DND-41 (cell line): ENCODE measurements around the gene MBOAT1.

Source experiments
- ATAC-seq: fragments of 200-7000 bp; cut with Tn5 transposase; 3 replicates; pipeline ENCODE4 v1.9.1; 2021; ENCODE audit warnings: low read depth; ENCODE audit not compliant: insufficient read depth
- DNase-seq: peaks from one replicate; pipeline ENCODE4 v3.0.0-alpha.2; 2020
- H2AFZ ChIP-seq: 2 replicates; pipeline ENCODE4 v1.6.0; 2012; ENCODE audit warnings: low read depth, low read length
- H3K27ac ChIP-seq: 2 replicates; pipeline ENCODE4 v1.5.1; 2012; ENCODE audit warnings: low read length, inconsistent platforms
- H3K27me3 ChIP-seq: fragments of 200-600 bp; sonication (generic); 2 replicates; pipeline ENCODE4 v1.6.0; 2012; ENCODE audit warnings: low read length, mild to moderate bottlenecking, inconsistent platforms; ENCODE audit not compliant: insufficient read depth, poor library complexity
- H3K36me3 ChIP-seq: 2 replicates; pipeline ENCODE4 v1.5.1; 2012; ENCODE audit warnings: low read length, inconsistent platforms; ENCODE audit not compliant: insufficient read depth
- H3K4me1 ChIP-seq: 2 replicates; pipeline ENCODE4 v1.5.1; 2012; ENCODE audit warnings: mild to moderate bottlenecking, low read length; ENCODE audit not compliant: insufficient read depth
- H3K4me2 ChIP-seq: 2 replicates; pipeline ENCODE4 v1.6.0; 2012; ENCODE audit warnings: mild to moderate bottlenecking, moderate library complexity, low read length, inconsistent platforms; ENCODE audit not compliant: insufficient read depth
- H3K4me3 ChIP-seq, 2 experiments: fragments of 200-600 bp in 1 of 2; shearing (Covaris generic) in 1 of 2; 2 replicates each; pipeline ENCODE4 v1.5.1; 2012 to 2016; ENCODE audit warnings: inconsistent platforms in 2 of 2, low read length in 2 of 2, mild to moderate bottlenecking in 2 of 2, low read depth in 1 of 2, moderate library complexity in 1 of 2
- H3K79me2 ChIP-seq: 2 replicates; pipeline ENCODE4 v1.6.0; 2012; ENCODE audit warnings: low read length, inconsistent platforms; ENCODE audit not compliant: insufficient read depth
- H3K9ac ChIP-seq: 2 replicates; pipeline ENCODE4 v1.6.0; 2012; ENCODE audit warnings: low read depth, mild to moderate bottlenecking, inconsistent platforms, low read length, moderate library complexity
- H3K9me3 ChIP-seq: 2 replicates; pipeline ENCODE4 v1.5.1; 2012; ENCODE audit warnings: low read length, moderate library complexity, mild to moderate bottlenecking, inconsistent platforms; ENCODE audit not compliant: insufficient read depth, severe bottlenecking
- H4K20me1 ChIP-seq: 2 replicates; pipeline ENCODE4 v1.6.0; 2012; ENCODE audit warnings: low read length; ENCODE audit not compliant: insufficient read depth
- CTCF ChIP-seq: IDR thresholded peaks from 2 replicates; pipeline ENCODE4 v1.5.1; 2012; ENCODE audit warnings: borderline replicate concordance, low read length, moderate library complexity, mild to moderate bottlenecking; ENCODE audit not compliant: poor library complexity, severe bottlenecking; ENCODE audit errors: extremely low read depth
- EZH2 ChIP-seq: IDR thresholded peaks from 3 replicates; pipeline ENCODE4 v1.6.1; 2012; ENCODE audit warnings: borderline replicate concordance, low read depth, mild to moderate bottlenecking, moderate library complexity, low read length, inconsistent platforms; ENCODE audit not compliant: severe bottlenecking

MBOAT1 gene

GRCh38 chr6:20220359-20220758 is 8.1 kb upstream of the MBOAT1 start:
- ATAC-seq: no peak
- Histone ChIP-seq H3K4me1 (no peaks in the 10 kb centered on the region), H3K27ac (no peak overlapping the region), H3K4me2 (no peak overlapping the region), H3K79me2 (no peaks in the 10 kb centered on the region), H4K20me1 (no peaks in the 10 kb centered on the region), H3K27me3 (no peaks in the 10 kb centered on the region), H2AFZ (no peak overlapping the region), H3K9me3 (no peaks in the 10 kb centered on the region), H3K4me3 (no peak overlapping the region), H3K36me3 (no peaks in the 10 kb centered on the region), H3K9ac (no peak overlapping the region)
- no peak for TF ChIP-seq CTCF
- TF ChIP-seq EZH2: no peak
- DNase-seq: no peak

DNA sequence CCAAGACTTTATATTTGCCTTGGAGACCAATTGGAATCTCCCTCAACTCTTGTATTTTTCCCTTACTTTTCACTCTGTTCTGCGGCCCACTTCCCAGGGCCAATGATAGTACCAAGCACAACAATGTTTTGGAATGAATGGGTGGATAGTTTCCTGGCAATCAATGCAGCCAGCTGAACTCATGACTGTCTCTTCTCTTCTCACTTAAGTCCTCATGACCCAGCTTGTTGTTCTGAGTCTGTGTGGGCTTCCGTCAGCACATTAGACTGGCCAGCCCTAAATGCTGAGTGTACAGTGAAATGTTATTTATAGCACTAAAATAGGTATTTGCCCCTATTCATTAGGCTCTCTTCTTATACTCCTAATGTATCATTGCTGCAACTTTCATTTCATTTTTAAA is 5.6 kb upstream of the MBOAT1 start:
- Histone ChIP-seq H3K27me3 (no peaks in the 10 kb centered on the region), H3K4me3 (no peak overlapping the region), H4K20me1 (no peaks in the 10 kb centered on the region), H3K9me3 (no peaks in the 10 kb centered on the region), H2AFZ (no peak overlapping the region), H3K4me1 (peaks cover 10% of the 10 kb centered on the region), H3K79me2 (peaks cover 4% of the 10 kb centered on the region; the same call in 1 of the 2 replicates), H3K9ac (no peak overlapping the region), H3K4me2 (no peak overlapping the region), H3K36me3 (no peaks in the 10 kb centered on the region), H3K27ac (no peak overlapping the region)
- no peak for DNase-seq
- no peak for ATAC-seq
- TF ChIP-seq EZH2 (no peak), CTCF (no peak)

- H3K9ac ChIP-seq: no peak overlapping the region
- no peaks in the 10 kb centered on the region for H4K20me1 ChIP-seq
- H3K27me3 ChIP-seq: no peaks in the 10 kb centered on the region
- H3K79me2 ChIP-seq: peaks cover 6% of the 10 kb centered on the region
- no peak overlapping the region for H2AFZ ChIP-seq
- H3K36me3 ChIP-seq: no peaks in the 10 kb centered on the region
- H3K9me3 ChIP-seq: no peaks in the 10 kb centered on the region
- ATAC-seq: no peak
- H3K4me2 ChIP-seq: no peak overlapping the region
- no peak overlapping the region for H3K27ac ChIP-seq
- H3K4me1 ChIP-seq: peaks cover 11% of the 10 kb centered on the region
- no peak overlapping the region for H3K4me3 ChIP-seq
- TF ChIP-seq CTCF (no peak), EZH2 (no peak)
- no peak for DNase-seq
Observed at GRCh38 chr6:20217324-20217855, 5.1 kb upstream of the MBOAT1 start.

DNA sequence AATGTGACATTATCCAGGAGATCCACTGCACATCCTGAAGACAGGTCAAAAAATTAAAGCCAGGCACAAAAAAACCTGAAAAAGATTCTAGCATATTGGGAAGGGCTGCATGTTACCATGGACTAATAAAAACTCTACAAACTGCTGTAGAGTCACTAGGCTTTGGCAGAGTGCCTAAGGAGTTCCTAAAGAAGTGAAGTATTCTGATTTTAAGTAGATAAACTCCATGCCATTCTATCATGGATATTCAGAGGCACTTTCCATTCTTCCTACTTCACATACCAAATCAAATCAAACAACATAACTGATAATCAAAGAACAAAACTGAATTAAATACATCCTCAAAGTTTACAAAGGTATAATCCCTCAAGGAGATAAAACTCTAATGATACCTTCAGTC is 3.0 kb upstream of the MBOAT1 start:
- TF ChIP-seq EZH2 (no peak), CTCF (no peak)
- Histone ChIP-seq H3K36me3 (no peaks in the 10 kb centered on the region; the same call in 1 of the 2 replicates), H3K4me3 (no peak overlapping the region), H4K20me1 (peaks cover 3% of the 10 kb centered on the region; the same call in 1 of the 2 replicates), H3K27ac (no peak overlapping the region), H3K4me1 (peaks cover 24% of the 10 kb centered on the region), H3K27me3 (no peaks in the 10 kb centered on the region), H3K79me2 (peaks cover 26% of the 10 kb centered on the region), H3K9ac (no peak overlapping the region), H2AFZ (no peak overlapping the region), H3K9me3 (no peaks in the 10 kb centered on the region), H3K4me2 (no peak overlapping the region)
- no peak for DNase-seq
- ATAC-seq: no peak
